Peyer's patch (tissue), 4 donors: ENCODE results near the gene PLEKHN1. TPM values are rescaled to one million over a fixed set of nuclear protein-coding genes. Genes with fewer than 3 reads are reported as not detected.
A peak's percentile ranks its signal among the peaks of the same experiment; 100 is the strongest.
"Not testable (repeated sequence)": the region's sequence is repeated elsewhere in the genome, so short reads cannot be mapped to it uniquely, and the experiment has no call there.

Source experiments
- DNase-seq, 3 donors: peaks; one replicate each; pipeline ENCODE4 v3.0.0-alpha.2; 2017 to 2019
- H3K27ac ChIP-seq, 4 donors: fragments of 200-600 bp; sonication (generic); one replicate each; pipeline ENCODE4 v1.5.1; 2016 to 2019
- H3K27me3 ChIP-seq, 2 donors: fragments of 200-600 bp; sonication (generic); one replicate each; pipeline ENCODE4 v1.5.1; 2019
- H3K36me3 ChIP-seq, 3 donors: fragments of 200-600 bp; sonication (generic); one replicate each; pipeline ENCODE4 v1.5.1; 2016 to 2019
- H3K4me1 ChIP-seq, 4 donors: fragments of 200-600 bp; sonication (generic); one replicate each; pipeline ENCODE4 v1.5.1; 2016 to 2019
- H3K4me3 ChIP-seq, 4 donors: fragments of 200-600 bp; sonication (generic); 1 replicate in 3 of 4; 2 replicates in 1 of 4; pipeline ENCODE4 v1.5.1; 2016 to 2019; ENCODE audit warnings: mild to moderate bottlenecking in 1 of 4
- H3K9me3 ChIP-seq, 4 donors: fragments of 200-600 bp; sonication (generic); one replicate each; pipeline ENCODE4 v1.5.1; 2016 to 2019; ENCODE audit warnings: mild to moderate bottlenecking in 1 of 4
- POLR2A ChIP-seq, 2 donors: fragments of 450-650 bp; IDR thresholded peaks; one replicate each; pipeline ENCODE4 v1.5.1; 2017; ENCODE audit warnings: antibody characterized with exemption in 2 of 2, mild to moderate bottlenecking in 2 of 2, moderate library complexity in 2 of 2
- total RNA-seq, 4 donors: library from RNA; depleted of rRNA; stranded (reverse); fragments of >200 nt; gene quantifications; one replicate each; pipeline ENCODE4 v1.1.0, GENCODE V29; 2016
- TF ChIP-seq, protein P1 (sequence below), 6 experiments: fragments of 450-650 bp in 4 of 6; fragments of 200-600 bp in 2 of 6; sonication (generic) in 1 of 6; IDR thresholded peaks; one replicate each; pipeline ENCODE4 v1.5.1; 2017 to 2019; ENCODE audit warnings: antibody characterized with exemption in 6 of 6, mild to moderate bottlenecking in 3 of 6, moderate library complexity in 1 of 6

PLEKHN1 gene
- total RNA-seq, 4 donors from 2014 or later, result 0.40 to 0.83 (median 0.47) TPM; not detected in 1

DNA sequence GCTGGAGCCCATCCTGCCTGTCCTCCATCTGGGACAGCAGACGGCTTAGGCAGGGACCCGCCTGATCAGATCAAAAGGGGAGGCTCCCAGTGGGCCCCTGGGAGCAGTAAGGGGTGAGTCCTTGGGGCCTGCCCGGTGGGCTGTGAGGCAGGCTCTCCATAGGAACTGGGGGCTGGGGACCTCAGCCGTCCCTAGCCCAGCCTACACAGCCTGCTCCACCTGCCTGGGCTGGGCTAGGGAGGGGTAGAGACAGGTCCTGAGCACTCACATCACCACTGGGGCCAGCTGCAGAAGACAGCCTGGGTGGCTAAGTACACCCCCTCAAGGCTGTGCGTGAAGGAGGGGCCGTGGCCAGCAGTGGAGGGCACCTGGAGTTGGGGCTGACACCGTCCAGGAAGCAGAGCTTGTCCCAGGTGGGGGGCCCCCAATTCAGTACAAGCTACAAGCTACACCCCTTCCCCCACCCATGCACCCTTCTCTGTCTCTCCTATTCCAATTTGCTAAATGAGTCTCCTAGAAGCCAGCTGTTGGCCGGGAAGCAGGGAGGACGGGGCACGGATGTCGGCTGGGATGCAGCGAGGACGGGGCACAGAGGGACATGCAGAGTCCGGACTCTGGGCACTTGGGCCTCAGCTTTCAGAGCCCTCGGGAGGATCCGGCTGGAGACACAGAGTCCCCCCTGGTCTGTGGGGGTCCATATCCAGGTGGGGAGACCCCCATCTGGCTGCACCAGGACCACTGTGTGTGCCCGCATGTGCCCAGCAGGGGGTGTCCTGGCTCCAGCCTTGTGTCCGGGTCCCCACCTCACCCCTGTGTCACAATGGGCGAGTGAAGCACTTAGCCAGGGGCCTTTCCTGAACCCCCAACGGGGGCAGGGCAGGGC lies 48.8 kb downstream of the PLEKHN1 start:
- DNase-seq, result no peak
- TF ChIP-seq, protein P1, sequence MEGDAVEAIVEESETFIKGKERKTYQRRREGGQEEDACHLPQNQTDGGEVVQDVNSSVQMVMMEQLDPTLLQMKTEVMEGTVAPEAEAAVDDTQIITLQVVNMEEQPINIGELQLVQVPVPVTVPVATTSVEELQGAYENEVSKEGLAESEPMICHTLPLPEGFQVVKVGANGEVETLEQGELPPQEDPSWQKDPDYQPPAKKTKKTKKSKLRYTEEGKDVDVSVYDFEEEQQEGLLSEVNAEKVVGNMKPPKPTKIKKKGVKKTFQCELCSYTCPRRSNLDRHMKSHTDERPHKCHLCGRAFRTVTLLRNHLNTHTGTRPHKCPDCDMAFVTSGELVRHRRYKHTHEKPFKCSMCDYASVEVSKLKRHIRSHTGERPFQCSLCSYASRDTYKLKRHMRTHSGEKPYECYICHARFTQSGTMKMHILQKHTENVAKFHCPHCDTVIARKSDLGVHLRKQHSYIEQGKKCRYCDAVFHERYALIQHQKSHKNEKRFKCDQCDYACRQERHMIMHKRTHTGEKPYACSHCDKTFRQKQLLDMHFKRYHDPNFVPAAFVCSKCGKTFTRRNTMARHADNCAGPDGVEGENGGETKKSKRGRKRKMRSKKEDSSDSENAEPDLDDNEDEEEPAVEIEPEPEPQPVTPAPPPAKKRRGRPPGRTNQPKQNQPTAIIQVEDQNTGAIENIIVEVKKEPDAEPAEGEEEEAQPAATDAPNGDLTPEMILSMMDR (IDR thresholded peaks at IDR 0.05), result peak in 4 of 6 experiments; percentile 7 to 28 (median 18)
- TF ChIP-seq POLR2A (IDR thresholded peaks at IDR 0.05), result no peak
- Histone ChIP-seq H3K4me3 (peak overlapping the region in 1 of 4 donors; percentile 60), H3K36me3 (no peaks in the 10 kb centered on the region), H3K4me1 (peaks cover 0 to 16% (median 8%) of the 10 kb centered on the region in 4 donors), H3K27ac (peak overlapping the region; percentile 85 to 90 (median 88)), H3K9me3 (no peaks in the 10 kb centered on the region), H3K27me3 (no peaks in the 10 kb centered on the region)

DNA sequence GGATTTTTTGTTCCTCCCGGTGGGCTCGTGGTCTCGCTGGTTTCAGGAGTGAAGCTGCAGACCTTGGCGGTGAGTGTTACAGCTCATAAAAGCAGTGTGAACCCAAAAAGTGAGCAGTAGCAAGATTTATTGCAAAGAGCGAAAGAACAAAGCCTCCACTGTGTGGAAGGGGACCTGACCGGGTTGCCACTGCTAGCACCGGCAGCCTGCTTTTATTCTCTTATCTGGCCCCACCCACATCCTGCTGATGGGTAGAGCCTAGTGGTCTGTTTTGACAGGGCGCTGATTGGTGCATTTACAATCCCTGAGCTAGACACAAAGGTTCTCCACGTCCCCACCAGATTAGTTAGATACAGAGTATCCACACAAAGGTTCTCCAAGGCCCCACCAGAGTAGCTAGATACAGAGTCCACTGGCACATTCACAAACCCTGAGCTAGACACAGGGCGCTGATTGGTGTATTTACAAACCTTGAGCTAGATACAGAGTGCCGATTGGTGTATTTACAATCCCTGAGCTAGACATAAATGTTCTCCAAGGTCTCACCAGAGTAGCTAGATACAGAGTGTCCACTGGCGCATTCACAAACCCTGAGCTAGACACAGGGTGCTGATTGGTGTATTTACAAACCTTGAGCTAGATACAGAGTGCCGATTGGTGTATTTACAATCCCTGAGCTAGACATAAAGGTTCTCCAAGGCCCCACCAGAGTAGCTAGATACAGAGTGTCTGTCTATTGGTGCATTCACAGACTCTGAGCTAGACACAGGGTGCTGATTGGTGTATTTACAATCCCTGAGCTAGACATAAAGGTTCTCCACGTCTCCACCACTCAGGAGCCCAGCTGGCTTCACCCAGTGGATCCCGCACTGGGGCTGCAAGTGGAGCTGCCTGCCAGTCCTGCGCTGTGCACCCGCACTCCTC lies 51.4 kb downstream of the PLEKHN1 start:
- peaks cover 0 to 29% (median 13%) of the 10 kb centered on the region in 4 donors for H3K4me1 ChIP-seq
- H3K9me3 ChIP-seq, H3K27ac ChIP-seq, H3K27me3 ChIP-seq, H3K4me3 ChIP-seq, DNase-seq, H3K36me3 ChIP-seq: not testable (repeated sequence)

DNA sequence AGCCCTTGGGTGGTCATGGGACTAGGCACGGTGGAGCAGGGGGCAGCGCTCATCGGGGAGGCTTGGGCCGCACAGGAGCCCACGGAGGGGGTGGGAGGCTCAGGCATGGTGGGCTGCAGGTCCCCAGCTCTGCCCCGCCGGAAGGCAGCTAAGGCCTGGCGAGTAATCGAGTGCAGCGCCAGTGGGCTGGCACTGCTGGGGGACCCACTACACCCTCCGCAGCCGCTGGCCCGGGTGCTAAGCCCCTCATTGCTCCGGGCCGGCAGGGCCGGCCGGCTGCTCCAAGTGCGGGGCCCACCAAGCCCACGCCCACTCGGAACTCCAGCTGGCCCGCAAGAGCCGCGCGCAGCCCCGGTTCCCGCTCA lies 52.0 kb downstream of the PLEKHN1 start:
- not testable (repeated sequence) for H3K36me3 ChIP-seq

DNA sequence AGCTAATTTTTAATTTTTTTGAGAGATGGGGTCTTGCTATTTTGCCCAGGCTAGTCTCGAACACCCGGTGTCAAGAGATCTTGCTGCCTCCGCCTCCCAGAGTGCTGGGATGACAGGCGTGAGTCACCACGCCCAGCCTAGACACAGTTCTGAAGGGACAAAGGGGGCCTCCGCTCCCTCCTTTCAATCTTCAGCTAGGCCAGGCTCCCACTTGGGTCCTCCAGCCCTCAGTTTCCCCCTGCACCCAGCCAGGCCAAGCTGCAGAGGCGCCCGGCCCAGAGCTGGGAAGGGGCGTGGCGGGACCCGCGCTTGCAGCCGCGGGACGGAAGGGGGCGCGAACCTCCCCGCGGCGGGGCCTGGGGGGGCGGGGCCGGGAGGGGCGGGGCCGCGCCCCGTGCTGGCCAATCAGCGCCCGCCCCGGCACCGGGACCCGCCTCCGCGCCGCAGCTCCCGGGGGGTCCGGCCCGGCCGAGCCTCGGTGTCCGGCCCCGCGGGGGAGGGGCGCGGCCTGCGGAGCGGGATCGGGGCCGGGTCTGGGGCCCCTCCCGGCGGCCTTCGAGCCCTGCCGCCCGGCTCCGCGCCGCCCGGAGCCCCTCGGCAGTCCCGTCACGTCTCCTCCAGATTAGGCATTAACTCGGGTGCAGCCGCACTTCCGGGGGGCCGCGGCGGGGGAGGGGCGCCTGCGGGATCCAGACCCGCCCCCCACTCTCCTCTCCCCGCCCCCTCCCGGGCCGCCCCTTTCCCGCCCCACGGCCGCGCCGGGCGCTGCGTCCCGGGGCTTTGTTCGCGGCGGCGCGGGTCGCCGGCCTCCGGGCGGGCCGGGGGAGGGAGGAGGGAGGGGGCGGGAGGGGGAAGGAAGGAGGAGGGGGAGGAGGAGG lies 53.1 kb downstream of the PLEKHN1 start:
- H3K36me3 ChIP-seq, result no peaks in the 10 kb centered on the region
- peaks cover 0 to 25% (median 8%) of the 10 kb centered on the region in 4 donors for H3K4me1 ChIP-seq
- peak overlapping the region; percentile 79 to 98 (median 92) for H3K27ac ChIP-seq
- H3K9me3 ChIP-seq, result no peaks in the 10 kb centered on the region
- H3K27me3 ChIP-seq, result no peaks in the 10 kb centered on the region
- DNase-seq, result peak; percentile 80 to 91 (median 91)
- no peak for TF ChIP-seq POLR2A (IDR thresholded peaks at IDR 0.05)
- TF ChIP-seq, protein P1 (IDR thresholded peaks at IDR 0.05), result peak in 5 of 6 experiments; percentile 52 to 77 (median 58)
- H3K4me3 ChIP-seq, result peak overlapping the region; percentile 70 to 90 (median 80)

More for the DNA sequence above, 52.0 kb downstream of the PLEKHN1 start:
- not testable (repeated sequence) for DNase-seq, H3K9me3 ChIP-seq, H3K27ac ChIP-seq, H3K4me3 ChIP-seq, H3K27me3 ChIP-seq
- peaks cover 0 to 29% (median 13%) of the 10 kb centered on the region in 4 donors for H3K4me1 ChIP-seq

DNA sequence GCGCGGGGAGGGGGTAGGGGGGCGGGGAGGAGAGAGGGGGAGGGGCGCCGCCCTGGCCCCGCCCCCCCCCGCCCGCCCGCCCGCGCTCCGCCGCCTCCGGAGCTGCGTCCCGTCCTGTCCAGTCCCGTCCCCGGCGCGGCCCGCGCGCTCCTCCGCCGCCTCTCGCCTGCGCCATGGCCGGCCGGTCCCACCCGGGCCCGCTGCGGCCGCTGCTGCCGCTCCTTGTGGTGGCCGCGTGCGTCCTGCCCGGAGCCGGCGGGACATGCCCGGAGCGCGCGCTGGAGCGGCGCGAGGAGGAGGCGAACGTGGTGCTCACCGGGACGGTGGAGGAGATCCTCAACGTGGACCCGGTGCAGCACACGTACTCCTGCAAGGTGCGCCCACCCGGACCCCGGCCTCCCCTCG lies 53.7 kb downstream of the PLEKHN1 start, which contains the start of gene AGRN:
Gene AGRN (plus strand): TSS at position 121 of the 405 bp plus-strand sequence. CDS start 53 bp downstream, at position 174.
- H3K27me3 ChIP-seq, result no peaks in the 10 kb centered on the region
- no peaks in the 10 kb centered on the region for H3K36me3 ChIP-seq
- H3K27ac ChIP-seq, result peak within 1 kb of the TSS; percentile 79 to 98 (median 92)
- DNase-seq, result peak in 1 of 3 donors; percentile 79
- H3K9me3 ChIP-seq, result no peaks in the 10 kb centered on the region
- H3K4me1 ChIP-seq, result peaks cover 0 to 24% (median 7%) of the 10 kb centered on the region in 4 donors
- peak within 1 kb of the TSS; percentile 70 to 90 (median 80) for H3K4me3 ChIP-seq
- peak in 1 of 2 donors; percentile 22 for TF ChIP-seq POLR2A (IDR thresholded peaks at IDR 0.05)
- TF ChIP-seq, protein P1 (IDR thresholded peaks at IDR 0.05), result no peak
